Stimulated activated naive CD8-positive, alpha-beta T cell treated with anti-CD3 and anti-CD28 coated beads, Interleukin-15, amount 100 ng/mL, for 72 hours (primary cell): Measurements from ENCODE around the gene CAPZA2.
A peak's percentile ranks its signal among the peaks of the same experiment; 100 is the strongest.

ENCODE experiments used
- ATAC-seq: fragments of 150-1000 bp; cut with Tn5 transposase; 2 replicates; pipeline ENCODE4 v1.10.0; 2021; ENCODE audit warnings: mild to moderate bottlenecking, moderate library complexity
- DNase-seq, 2 donors: peaks; one replicate each; pipeline ENCODE4 v3.0.0; 2021 to 2022
- H3K27ac Mint-ChIP-seq, 2 donors: one replicate each; pipeline ENCODE4 v1.8.0; 2022; ENCODE audit warnings: mild to moderate bottlenecking in 2 of 2, mixed read lengths in 2 of 2, moderate library complexity in 2 of 2
- H3K27me3 Mint-ChIP-seq: one replicate; pipeline ENCODE4 v1.8.0; 2022; ENCODE audit warnings: mixed read lengths
- H3K4me1 Mint-ChIP-seq: one replicate; pipeline ENCODE4 v1.8.0; 2022; ENCODE audit warnings: mild to moderate bottlenecking, mixed read lengths
- H3K4me3 Mint-ChIP-seq, 2 donors: one replicate each; pipeline ENCODE4 v1.8.0; 2022; ENCODE audit warnings: mild to moderate bottlenecking in 2 of 2, mixed read lengths in 2 of 2, moderate library complexity in 1 of 2
- H3K9me3 Mint-ChIP-seq, 2 donors: one replicate each; pipeline ENCODE4 v1.8.0; 2022; ENCODE audit warnings: mixed read lengths in 2 of 2

The CAPZA2 gene

DNA sequence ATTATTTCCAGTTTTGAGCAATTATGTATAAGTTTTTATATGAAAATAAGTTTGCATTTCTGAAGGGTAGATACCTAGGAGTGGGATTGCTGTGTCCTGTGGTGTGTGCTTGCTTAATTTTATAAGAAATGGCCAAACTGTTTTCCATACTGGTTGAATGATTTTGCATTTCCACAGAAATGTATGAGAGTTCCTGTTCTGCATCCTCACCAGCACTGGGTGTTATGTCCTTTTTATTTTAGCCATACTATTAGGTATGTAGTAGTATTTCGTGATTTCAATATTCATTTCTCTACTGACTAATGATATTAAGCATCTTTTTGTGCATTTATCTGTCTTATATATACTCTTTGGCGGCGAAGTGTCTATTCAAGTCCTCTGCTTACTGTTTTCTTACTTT, 22.3 kb downstream of the CAPZA2 start:
- no peak overlapping the region for H3K4me3 Mint-ChIP-seq

DNA sequence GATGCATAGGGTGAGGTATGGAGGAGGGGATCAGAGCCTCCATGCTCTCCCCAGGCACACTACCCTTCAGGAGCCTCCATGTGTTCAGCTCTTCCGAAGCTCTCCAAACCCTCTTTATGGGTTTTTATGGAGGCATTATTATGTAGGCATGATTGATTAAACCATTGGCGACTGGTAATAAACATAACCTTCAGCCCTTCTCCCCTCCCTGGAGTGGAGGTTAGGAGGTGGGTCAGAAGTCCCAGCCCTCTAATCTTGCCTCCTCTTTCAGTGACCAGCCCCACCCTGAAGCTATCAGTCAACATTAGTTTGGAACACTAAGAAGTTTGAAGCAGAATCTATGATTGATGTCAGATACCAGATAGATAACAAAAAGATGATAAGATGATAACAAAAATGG, 23.3 kb downstream of the CAPZA2 start:
- ATAC-seq (no peak), DNase-seq (no peak)
- H3K27me3 Mint-ChIP-seq = no peaks in the 10 kb centered on the region
- peaks cover 23% of the 10 kb centered on the region for H3K4me1 Mint-ChIP-seq
- no peaks in the 10 kb centered on the region for H3K9me3 Mint-ChIP-seq
- H3K4me3 Mint-ChIP-seq = no peak overlapping the region
- H3K27ac Mint-ChIP-seq = no peak overlapping the region

More for the DNA sequence above, 22.3 kb downstream of the CAPZA2 start:
- Mint-ChIP-seq H3K9me3 (no peaks in the 10 kb centered on the region), H3K4me1 (peaks cover 23% of the 10 kb centered on the region), H3K27ac (no peak overlapping the region), H3K27me3 (no peaks in the 10 kb centered on the region)
- ATAC-seq = no peak
- DNase-seq = no peak

DNA sequence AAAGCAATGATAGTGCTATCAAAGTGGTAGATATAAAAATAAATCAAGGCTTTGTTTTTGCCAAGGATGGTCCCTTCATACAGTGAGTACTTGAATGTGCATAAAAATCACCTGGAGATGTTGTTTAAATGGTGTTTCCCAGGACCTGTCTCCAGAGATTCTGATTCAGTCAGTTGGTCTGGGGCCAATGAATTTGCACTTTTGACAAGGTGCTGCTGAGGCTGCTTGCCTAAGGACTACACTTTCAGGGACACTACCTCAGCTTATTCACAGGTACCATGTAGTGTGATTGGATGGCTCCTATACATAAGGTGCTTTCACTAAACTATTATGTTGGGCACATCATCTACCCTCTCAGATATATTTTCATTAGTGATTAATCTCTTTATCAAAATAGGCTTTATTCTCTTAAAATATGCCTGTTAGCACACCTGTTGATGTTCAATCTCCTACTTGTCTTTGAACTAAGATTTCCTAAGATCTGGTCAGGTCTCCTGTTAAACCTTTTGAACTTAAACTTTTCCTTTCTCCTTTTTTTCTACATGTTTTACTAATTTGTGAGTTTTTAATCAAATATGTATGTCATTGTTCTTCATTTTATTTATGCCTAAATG, 24.3 kb downstream of the CAPZA2 start:
- Mint-ChIP-seq H3K9me3 (no peaks in the 10 kb centered on the region), H3K4me1 (peaks cover 23% of the 10 kb centered on the region), H3K27ac (no peak overlapping the region), H3K4me3 (no peak overlapping the region), H3K27me3 (no peaks in the 10 kb centered on the region)
- ATAC-seq (no peak), DNase-seq (no peak)

DNA sequence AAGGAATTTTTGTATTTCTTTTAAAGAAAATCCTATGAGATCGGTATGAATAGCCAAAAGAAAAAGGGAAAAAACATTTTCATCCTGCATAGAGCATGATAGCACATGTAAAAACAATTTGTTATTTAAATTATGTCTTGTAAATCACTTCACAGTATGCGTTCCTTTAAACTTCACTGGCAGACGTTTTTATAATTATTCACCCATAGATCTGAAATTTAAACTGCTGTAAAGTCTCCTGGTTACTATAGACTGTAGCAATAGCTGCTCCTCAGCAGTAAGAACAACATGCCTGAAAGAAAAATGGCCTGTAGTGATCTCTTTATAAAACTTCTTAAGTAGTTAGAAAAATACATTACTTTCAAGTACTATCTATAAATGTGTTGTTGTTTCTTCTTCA, 26.5 kb downstream of the CAPZA2 start:
- Mint-ChIP-seq H3K27me3 (no peaks in the 10 kb centered on the region), H3K9me3 (no peaks in the 10 kb centered on the region), H3K4me3 (no peak overlapping the region), H3K27ac (no peak overlapping the region), H3K4me1 (peaks cover 23% of the 10 kb centered on the region)
- ATAC-seq = no peak
- DNase-seq = no peak

DNA sequence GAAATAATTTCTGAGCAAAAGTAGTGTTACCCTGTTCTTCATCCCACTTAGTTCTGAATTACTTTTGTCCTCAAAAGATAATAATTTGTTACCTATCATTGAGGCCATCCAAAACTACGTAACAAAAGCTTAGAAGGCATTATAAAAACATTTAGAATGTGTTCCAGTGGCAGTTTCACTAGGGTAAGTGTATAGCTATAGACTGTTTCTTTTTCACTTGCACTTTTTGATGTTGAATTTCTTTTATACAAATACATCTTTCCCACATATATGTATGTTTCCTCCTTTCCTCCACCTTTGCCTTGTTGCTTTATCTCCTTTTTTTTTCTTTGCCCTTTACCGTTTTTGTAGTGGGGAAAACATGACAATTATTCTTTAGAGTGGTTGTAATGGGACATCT, 33.5 kb downstream of the CAPZA2 start:
- Mint-ChIP-seq H3K9me3 (no peaks in the 10 kb centered on the region), H3K27ac (no peak overlapping the region), H3K4me1 (peaks cover 6% of the 10 kb centered on the region), H3K4me3 (no peak overlapping the region), H3K27me3 (no peaks in the 10 kb centered on the region)
- no peak for DNase-seq
- no peak for ATAC-seq

DNA sequence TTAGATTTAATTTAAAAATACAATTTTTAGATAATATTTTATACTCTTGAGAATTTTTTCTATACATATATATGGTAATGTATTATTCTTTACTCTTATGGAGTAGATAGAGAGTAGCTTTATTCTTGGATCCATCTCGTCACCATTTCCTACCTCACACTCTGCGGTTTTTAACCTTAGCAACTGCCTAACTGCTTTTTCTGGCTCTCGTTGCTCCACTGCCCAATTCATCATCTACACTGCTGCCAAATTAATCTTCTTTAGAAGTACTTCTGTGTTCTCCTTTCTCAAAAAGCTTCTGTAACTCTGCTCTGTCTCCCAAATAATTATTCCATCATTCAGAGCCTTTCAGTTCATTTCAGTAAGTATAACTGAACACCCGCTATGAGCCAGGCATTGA, 35.3 kb downstream of the CAPZA2 start:
- DNase-seq = no peak
- Mint-ChIP-seq H3K4me1 (peaks cover 11% of the 10 kb centered on the region), H3K4me3 (no peak overlapping the region), H3K27me3 (no peaks in the 10 kb centered on the region), H3K9me3 (no peaks in the 10 kb centered on the region), H3K27ac (no peak overlapping the region)
- ATAC-seq = no peak

DNA sequence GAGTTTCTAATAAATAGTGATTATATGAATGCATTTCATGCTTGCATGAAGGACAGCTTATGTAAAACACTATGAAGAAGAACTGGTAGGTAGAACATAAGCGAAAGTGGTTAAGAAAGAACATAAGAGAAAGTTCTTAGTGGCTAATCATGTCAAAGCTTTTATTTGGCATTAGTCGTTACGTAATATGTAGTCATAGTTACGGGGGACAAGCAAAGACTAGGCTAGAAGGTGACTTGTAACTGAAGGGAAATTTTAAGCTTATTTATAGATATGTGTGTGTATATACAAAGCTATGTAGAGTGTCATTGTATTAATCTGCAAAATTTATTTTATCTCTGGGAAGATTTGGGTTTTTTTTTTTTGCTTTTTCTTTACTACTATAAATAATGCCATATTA, 36.9 kb downstream of the CAPZA2 start:
- H3K4me3 Mint-ChIP-seq = no peak overlapping the region
- ATAC-seq (no peak), DNase-seq (no peak)
- H3K27ac Mint-ChIP-seq = no peak overlapping the region
- no peaks in the 10 kb centered on the region for H3K9me3 Mint-ChIP-seq
- peaks cover 11% of the 10 kb centered on the region for H3K4me1 Mint-ChIP-seq
- no peaks in the 10 kb centered on the region for H3K27me3 Mint-ChIP-seq

DNA sequence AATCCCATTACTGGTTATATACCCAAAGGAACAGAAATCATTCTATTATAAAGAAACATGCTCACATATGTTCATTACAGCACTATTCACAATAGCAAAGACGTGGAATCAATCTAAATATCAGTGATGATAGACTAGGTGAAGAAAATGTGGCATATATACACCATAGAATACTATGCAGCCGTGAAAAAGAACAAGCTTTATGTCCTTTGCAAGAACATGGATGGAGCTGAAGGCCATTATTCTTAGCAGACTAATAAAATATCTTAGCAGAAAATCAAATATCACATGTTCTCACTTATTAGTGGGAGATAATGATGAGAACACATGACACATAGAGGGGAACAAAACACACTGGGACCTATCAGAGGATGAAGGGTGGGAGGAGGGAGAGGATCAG, 38.8 kb downstream of the CAPZA2 start:
- Mint-ChIP-seq H3K27ac (no peak overlapping the region), H3K9me3 (no peaks in the 10 kb centered on the region)
- no peak for DNase-seq

DNA sequence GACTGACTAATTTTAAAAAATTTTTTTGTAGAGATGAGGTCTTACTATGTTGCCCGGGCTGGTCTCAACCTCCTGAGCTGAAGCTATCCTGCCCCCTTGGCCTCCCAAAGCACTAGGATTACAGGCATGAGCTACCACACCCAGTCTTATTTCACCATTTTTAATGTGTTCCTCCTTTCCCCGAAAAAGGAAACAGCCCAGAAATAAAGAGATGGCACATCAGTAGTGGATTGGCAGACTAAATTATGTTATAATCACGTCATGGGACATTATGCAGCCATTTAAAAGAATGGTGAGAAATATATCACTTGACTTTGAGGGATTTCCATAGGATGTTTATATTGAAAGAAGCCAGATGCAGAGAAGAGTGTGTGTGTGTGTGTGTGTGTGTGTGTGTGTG, 40.5 kb downstream of the CAPZA2 start:
- no peaks in the 10 kb centered on the region for H3K9me3 Mint-ChIP-seq
- DNase-seq (no peak), ATAC-seq (no peak)
- H3K4me1 Mint-ChIP-seq = peaks cover 5% of the 10 kb centered on the region
- no peaks in the 10 kb centered on the region for H3K27me3 Mint-ChIP-seq
- H3K4me3 Mint-ChIP-seq = no peak overlapping the region
- H3K27ac Mint-ChIP-seq = no peak overlapping the region

More for the DNA sequence above, 38.8 kb downstream of the CAPZA2 start:
- Mint-ChIP-seq H3K4me1 (peaks cover 6% of the 10 kb centered on the region), H3K27me3 (no peaks in the 10 kb centered on the region), H3K4me3 (no peak overlapping the region)
- ATAC-seq = no peak

DNA sequence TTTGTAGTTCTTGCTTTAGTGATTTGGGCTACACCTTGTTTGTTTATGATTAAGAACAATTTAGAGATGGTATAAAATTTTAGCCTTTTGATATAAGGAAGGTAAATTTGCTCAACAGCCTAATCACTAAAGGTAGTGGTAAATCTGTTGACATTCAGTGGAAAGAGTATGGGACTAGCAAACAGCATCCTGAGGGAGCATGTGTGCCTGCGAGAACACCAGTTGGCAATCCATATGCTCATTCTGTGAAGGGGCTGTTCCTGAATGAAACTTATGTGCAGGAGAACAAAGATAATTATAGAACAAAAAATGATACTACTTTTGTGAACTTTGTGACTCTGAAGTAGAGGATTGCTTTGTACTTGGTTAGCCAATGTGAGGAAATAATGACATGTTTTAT, 44.0 kb downstream of the CAPZA2 start:
- Mint-ChIP-seq H3K27me3 (no peaks in the 10 kb centered on the region), H3K4me3 (no peak overlapping the region), H3K27ac (no peak overlapping the region), H3K4me1 (peaks cover under 1% of the 10 kb centered on the region), H3K9me3 (no peaks in the 10 kb centered on the region)
- ATAC-seq (no peak), DNase-seq (no peak)

DNA sequence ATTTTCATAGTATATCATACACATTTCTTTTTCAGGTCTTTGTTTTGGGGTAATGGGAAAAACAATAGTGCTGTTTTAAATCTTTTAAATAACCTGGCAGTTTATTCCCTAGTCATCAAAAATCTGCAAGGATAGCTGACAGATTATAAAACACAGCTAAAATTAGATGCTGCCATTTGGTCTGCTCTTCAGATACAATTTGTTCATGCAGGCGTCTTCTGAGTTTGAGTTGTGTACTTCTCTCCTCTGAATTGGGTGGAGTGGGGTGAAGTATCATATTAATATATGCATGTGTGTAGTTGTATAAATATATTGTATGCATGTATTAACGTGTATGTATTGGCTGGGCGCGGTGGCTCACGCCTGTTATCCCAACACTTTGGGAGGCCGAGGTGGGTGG, 48.0 kb downstream of the CAPZA2 start:
- peaks cover 6% of the 10 kb centered on the region for H3K4me1 Mint-ChIP-seq
- H3K27ac Mint-ChIP-seq = peak overlapping the region in 1 of 2 donors; percentile 42
- no peaks in the 10 kb centered on the region for H3K9me3 Mint-ChIP-seq
- no peaks in the 10 kb centered on the region for H3K27me3 Mint-ChIP-seq
- H3K4me3 Mint-ChIP-seq = no peak overlapping the region
- ATAC-seq = no peak
- DNase-seq = no peak

DNA sequence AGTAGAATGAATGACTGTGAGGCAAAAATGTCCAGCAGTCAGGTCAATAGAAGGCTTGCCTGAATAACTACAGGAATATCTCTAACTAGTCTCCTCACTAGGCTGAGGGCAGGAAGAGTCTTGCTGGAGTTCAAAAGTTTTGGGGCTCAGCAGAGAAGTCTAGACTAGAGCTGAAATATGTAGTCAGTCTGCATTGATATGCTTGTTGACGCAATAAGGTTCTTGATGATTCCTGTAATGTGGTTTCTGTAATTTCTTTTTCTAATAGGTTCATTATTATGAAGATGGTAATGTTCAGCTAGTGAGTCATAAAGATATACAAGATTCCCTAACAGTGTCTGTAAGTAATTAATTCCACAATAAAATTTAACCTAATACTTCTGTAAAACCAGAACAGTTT, 49.4 kb downstream of the CAPZA2 start:
- no peak overlapping the region for H3K4me3 Mint-ChIP-seq
- no peak for ATAC-seq
- H3K4me1 Mint-ChIP-seq = peaks cover 6% of the 10 kb centered on the region
- H3K27ac Mint-ChIP-seq = no peak overlapping the region
- H3K27me3 Mint-ChIP-seq = no peaks in the 10 kb centered on the region
- no peak for DNase-seq
- no peaks in the 10 kb centered on the region for H3K9me3 Mint-ChIP-seq

DNA sequence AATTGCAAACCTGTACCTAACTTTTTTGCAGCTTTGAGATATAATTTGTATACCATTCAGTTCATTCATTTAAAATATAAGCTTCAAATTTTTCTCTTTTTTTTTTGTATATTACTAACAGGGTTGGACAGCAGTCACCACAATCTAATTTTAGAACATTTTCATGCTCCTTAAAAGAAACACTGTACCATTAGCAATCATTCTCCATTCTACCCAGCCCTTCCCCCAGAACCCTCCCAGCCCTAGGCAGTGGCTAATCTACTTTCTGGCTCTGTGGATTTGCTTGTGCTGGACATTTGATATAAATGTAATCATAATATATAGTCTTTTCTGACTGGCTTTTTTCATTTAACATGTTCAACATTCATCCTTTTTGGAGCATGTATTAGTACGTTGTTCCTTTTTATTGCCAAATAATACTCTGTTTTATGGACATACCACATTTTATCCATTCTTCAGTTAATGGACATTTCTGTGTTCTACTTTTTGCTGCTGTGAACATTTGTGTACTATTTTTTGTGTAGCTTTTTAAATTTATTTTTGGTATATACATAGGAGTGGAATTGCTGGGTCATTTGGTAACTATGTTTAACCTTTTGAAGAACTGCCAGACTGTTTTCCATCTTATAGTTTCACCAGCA, 50.0 kb downstream of the CAPZA2 start:
- ATAC-seq = no peak
- H3K27me3 Mint-ChIP-seq = no peaks in the 10 kb centered on the region
- DNase-seq = no peak
- peaks cover 6% of the 10 kb centered on the region for H3K4me1 Mint-ChIP-seq
- H3K9me3 Mint-ChIP-seq = no peaks in the 10 kb centered on the region
- no peak overlapping the region for H3K4me3 Mint-ChIP-seq
- no peak overlapping the region for H3K27ac Mint-ChIP-seq

DNA sequence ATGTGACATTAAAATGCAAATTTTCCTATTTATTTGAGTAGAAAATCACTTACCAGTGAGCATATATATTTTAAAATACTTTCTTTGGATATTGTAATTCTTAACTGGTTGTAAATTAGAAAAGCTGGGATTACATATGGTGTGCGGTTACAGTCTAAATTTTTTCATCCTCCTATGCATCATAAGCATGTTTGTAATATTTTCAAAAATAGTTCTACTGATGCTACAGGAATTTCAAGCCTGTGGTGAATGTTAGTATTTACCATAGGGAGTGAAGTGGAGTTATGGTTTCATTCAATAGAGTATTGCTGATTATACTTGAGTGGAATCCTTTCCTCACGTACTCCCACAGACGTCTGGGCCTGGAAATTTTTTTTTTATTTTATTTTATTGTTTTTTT, 56.3 kb downstream of the CAPZA2 start:
- no peaks in the 10 kb centered on the region for H3K4me1 Mint-ChIP-seq
- ATAC-seq (no peak), DNase-seq (no peak)
- H3K27me3 Mint-ChIP-seq = no peaks in the 10 kb centered on the region
- H3K9me3 Mint-ChIP-seq = no peaks in the 10 kb centered on the region
- H3K4me3 Mint-ChIP-seq = no peak overlapping the region
- H3K27ac Mint-ChIP-seq = no peak overlapping the region

DNA sequence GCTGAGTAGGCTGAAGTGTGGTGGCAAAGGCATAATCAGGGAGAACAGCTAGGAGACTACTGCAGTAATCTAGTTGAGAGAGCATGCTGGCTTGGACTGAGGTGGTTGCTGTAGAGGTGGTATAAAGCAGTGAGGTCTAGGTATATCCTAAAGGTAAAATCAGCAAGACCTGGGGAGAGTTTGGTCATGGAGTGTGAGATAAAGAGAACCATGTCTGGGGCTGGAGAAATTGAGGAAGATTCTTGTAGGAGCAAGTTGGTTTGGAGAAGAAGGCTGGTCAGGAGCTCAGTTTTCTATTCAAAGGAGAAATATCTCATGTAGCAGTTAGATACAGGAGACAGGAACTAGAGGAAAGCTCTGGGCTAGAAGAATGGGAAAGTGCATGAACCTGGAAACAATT, 58.0 kb downstream of the CAPZA2 start:
- DNase-seq (no peak), ATAC-seq (no peak)
- Mint-ChIP-seq H3K27ac (peak overlapping the region in 1 of 2 donors; percentile 1), H3K4me3 (no peak overlapping the region), H3K27me3 (no peaks in the 10 kb centered on the region), H3K9me3 (no peaks in the 10 kb centered on the region), H3K4me1 (no peaks in the 10 kb centered on the region)

DNA sequence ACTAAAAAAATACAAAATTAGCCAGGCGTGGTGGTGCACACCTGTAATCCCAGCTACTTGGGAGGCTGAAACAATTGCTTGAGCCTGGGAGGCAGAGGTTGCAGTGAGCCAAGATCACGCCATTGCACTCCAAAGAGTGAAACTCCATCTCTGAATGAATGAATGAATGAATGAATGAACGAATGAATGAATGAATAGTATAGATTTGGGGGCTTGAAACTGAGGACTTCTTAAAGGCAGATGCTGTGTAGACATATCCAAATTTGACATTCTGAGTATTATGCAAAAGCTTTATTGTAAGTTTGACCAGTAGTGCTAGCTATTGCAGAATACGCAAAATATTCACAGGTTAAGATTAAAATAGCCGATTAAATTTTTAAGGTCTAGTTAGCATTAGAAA, 60.2 kb downstream of the CAPZA2 start:
- Mint-ChIP-seq H3K27me3 (no peaks in the 10 kb centered on the region), H3K4me1 (no peaks in the 10 kb centered on the region), H3K9me3 (no peaks in the 10 kb centered on the region), H3K4me3 (no peak overlapping the region), H3K27ac (no peak overlapping the region)
- no peak for ATAC-seq
- no peak for DNase-seq

DNA sequence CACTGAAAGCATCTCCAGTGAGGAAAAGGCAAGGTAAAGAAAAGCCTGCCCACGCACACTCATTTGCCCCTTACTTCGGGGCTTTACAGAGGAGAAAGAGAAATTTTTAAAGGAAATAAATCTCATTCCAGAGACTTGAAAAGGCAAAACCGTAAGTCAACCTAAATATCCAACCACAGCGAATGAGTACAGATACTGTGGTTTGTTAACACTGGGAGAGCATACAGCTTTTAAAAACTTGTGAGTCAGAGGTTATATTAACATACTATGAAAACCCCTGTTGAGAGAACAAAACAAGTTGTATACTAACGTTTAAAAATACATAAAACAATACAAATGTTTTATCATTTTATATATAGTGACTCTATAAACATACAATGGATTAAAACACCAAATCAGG, 62.4 kb downstream of the CAPZA2 start:
- no peak for DNase-seq
- Mint-ChIP-seq H3K9me3 (no peaks in the 10 kb centered on the region), H3K4me3 (no peak overlapping the region), H3K27ac (no peak overlapping the region), H3K27me3 (no peaks in the 10 kb centered on the region), H3K4me1 (no peaks in the 10 kb centered on the region)
- no peak for ATAC-seq
